ENCODE data around the gene DDX46.

DNA sequence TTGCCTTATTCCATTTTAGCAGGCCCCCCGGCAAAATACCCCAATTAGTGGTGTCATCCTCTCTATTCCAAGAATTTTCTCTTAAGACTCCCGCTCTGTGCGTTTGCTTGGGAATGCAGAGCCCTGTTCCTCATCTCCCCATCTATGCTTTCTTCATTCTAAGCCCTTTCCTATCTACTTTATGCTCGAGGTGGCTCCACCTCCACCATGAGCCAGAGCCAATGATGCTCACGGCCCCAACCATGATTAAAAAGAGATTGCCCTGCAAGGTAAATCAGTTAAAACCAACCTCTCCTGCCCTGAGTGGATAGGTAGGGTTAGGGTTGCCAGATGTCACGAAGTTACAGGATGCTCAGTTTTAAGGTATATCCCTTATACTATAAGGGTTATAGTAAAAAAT is 114.9 kb downstream of the DDX46 start:
- no peak for TF ChIP-seq TAF1 (IDR thresholded peaks at IDR 0.05; ENCODE audit: borderline replicate concordance, low read depth, low read length)
- no peak for TF ChIP-seq POLR2A (IDR thresholded peaks at IDR 0.05; ENCODE audit: low read depth, low read length)
- no peak for TF ChIP-seq POLR2AphosphoS5 (IDR thresholded peaks at IDR 0.05; ENCODE audit: low read depth, low read length)
